ENCODE measurements around the gene ZNF181. TPM values are rescaled to one million over a fixed set of nuclear protein-coding genes. Genes with fewer than 3 reads are reported as not detected.

ZNF181 gene
- total RNA-seq, 1 donor from 2014 or later: 12.9 TPM

DNA sequence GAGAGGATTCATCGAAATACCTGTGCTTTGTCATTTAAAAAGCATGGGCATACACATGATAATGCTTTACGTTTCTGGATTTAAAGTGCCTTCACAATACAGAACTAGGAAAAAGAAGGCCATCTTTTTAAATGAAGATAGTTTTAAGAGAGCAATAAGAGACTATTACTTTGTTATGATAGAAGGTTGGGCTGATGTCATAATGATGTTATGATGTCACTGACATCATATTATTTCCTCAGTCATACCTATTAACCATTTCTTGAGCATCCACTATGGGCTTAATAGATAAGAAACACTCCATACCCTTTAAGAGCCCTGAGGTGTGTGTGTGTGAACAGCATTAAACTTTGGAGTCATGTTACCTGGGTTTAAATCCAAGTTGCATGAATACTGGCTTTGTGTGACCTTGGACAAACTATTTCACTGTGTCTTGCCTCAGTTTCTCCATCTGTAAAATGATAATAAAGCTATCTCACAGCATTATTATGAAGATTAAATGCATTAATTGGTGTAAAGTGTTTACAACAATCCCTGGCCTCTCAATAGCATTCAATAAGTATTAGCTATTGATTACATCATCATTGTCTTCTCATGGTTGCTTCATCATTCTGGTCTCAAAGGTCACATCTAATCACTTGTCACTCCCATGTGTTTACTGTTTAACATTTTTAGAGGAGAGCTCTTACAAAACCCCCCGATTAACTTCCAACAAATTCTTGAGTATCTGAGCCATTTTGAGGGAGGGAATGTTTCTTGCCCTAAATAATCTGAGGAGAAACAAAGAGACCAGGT, 11.1 kb downstream of the ZNF181 start:
- H3K4me1 Mint-ChIP-seq (ENCODE audit: unreplicated experiment): no peaks in the 10 kb centered on the region
- H3K27me3 Mint-ChIP-seq (ENCODE audit: unreplicated experiment): peaks cover 2% of the 10 kb centered on the region
- DNase-seq (ENCODE audit: low spot score): no peak
- no peak overlapping the region for H3K4me3 Mint-ChIP-seq (ENCODE audit: unreplicated experiment)
- peaks cover 52% of the 10 kb centered on the region for H3K36me3 Mint-ChIP-seq (ENCODE audit: low read depth, unreplicated experiment)
- peaks cover 5% of the 10 kb centered on the region for H3K9me3 Mint-ChIP-seq (ENCODE audit: unreplicated experiment)
- H3K27ac Mint-ChIP-seq (ENCODE audit: unreplicated experiment): no peak overlapping the region
- TF ChIP-seq, protein P1, sequence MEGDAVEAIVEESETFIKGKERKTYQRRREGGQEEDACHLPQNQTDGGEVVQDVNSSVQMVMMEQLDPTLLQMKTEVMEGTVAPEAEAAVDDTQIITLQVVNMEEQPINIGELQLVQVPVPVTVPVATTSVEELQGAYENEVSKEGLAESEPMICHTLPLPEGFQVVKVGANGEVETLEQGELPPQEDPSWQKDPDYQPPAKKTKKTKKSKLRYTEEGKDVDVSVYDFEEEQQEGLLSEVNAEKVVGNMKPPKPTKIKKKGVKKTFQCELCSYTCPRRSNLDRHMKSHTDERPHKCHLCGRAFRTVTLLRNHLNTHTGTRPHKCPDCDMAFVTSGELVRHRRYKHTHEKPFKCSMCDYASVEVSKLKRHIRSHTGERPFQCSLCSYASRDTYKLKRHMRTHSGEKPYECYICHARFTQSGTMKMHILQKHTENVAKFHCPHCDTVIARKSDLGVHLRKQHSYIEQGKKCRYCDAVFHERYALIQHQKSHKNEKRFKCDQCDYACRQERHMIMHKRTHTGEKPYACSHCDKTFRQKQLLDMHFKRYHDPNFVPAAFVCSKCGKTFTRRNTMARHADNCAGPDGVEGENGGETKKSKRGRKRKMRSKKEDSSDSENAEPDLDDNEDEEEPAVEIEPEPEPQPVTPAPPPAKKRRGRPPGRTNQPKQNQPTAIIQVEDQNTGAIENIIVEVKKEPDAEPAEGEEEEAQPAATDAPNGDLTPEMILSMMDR (IDR thresholded peaks at IDR 0.05; ENCODE audit: unreplicated experiment): no peak

DNA sequence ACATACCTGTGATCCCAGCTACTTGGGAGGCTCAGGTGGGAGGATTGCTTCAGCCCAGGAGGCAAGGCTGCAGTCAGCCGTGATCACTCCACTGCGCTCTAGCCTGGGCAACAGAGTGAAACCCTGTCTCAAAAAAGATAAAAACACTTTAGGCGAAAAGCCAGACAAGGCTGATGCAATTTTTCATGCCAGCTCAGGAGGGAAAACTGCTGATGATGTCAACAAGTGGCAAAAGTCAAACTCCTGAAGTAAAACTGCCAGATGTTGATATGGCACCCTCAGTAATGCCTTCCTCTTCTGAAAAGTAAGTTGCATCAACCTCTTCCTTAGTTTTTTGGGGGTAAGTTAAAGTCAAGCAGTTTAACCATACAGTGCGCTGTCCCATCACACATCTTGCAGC, 23.4 kb downstream of the ZNF181 start:
- H3K27ac Mint-ChIP-seq (ENCODE audit: unreplicated experiment): no peak overlapping the region
- no peak for DNase-seq (ENCODE audit: low spot score)
- H3K4me1 Mint-ChIP-seq (ENCODE audit: unreplicated experiment): no peaks in the 10 kb centered on the region
- peaks cover 75% of the 10 kb centered on the region for H3K36me3 Mint-ChIP-seq (ENCODE audit: low read depth, unreplicated experiment)
- peaks cover 3% of the 10 kb centered on the region for H3K27me3 Mint-ChIP-seq (ENCODE audit: unreplicated experiment)
- no peak overlapping the region for H3K4me3 Mint-ChIP-seq (ENCODE audit: unreplicated experiment)
- H3K9me3 Mint-ChIP-seq (ENCODE audit: unreplicated experiment): peaks cover 51% of the 10 kb centered on the region
- TF ChIP-seq, protein P1 (IDR thresholded peaks at IDR 0.05; ENCODE audit: unreplicated experiment): no peak

DNA sequence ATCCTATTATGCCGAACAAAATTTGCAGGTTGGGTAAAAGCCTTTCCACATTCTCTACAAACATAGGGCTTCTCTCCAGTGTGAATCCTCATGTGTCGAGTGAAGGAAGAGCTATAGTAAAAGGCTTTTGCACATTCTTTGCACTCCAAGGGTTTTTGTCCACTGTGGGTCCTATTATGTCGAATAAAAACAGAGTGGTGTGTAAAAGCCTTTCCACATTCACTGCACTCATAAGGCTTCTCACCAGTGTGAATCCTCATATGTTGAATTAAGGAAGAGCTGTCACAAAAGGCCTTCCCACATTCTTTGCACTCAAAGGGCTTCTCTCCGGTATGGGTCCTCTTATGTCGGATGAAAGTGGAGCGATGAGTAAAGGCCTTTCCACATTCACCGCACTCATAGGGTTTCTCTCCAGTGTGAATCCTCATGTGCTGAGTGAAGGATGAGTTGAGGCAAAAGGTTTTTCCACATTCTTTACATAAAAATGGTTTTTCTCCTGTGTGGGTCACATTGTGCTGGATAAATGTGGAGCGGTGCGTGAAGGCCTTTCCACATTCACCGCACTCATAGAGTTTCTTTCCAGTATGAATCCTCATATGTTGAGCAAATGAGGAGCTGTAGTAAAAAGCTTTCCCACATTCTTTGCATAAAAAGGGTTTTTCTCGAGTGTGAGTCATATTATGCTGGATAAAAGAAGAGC, 25.3 kb downstream of the ZNF181 start:
- Mint-ChIP-seq H3K4me1 (ENCODE audit: unreplicated experiment) (no peaks in the 10 kb centered on the region), H3K27me3 (ENCODE audit: unreplicated experiment) (no peaks in the 10 kb centered on the region), H3K4me3 (ENCODE audit: unreplicated experiment) (peak overlapping the region; percentile 58), H3K36me3 (ENCODE audit: low read depth, unreplicated experiment) (peaks cover 82% of the 10 kb centered on the region), H3K9me3 (ENCODE audit: unreplicated experiment) (peaks cover 45% of the 10 kb centered on the region), H3K27ac (ENCODE audit: unreplicated experiment) (no peak overlapping the region)
- TF ChIP-seq, protein P1 (IDR thresholded peaks at IDR 0.05; ENCODE audit: unreplicated experiment): no peak
- DNase-seq (ENCODE audit: low spot score): no peak

DNA sequence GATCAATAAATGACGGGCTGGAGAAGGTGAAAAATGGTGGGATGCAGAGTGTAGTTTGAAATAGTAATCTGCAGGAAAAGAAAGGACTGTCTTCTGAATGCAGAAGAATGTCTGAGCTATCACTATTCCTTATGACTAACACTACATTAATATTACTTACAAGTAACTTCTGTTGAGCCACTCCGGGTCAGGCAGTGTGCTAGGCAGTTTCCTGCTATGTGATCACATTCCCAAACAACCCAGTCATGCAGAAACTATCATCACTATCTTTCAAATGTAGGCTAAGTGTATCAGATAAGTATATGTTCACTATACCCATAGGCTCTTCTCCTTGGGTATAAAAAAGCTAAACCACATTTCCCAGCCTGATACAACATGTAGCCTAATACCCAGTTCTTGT, 32.3 kb downstream of the ZNF181 start:
- no peak overlapping the region for H3K27ac Mint-ChIP-seq (ENCODE audit: unreplicated experiment)
- peaks cover 91% of the 10 kb centered on the region for H3K36me3 Mint-ChIP-seq (ENCODE audit: low read depth, unreplicated experiment)
- H3K9me3 Mint-ChIP-seq (ENCODE audit: unreplicated experiment): peaks cover 6% of the 10 kb centered on the region
- DNase-seq (ENCODE audit: low spot score): no peak
- peak overlapping the region; percentile 24 for H3K4me3 Mint-ChIP-seq (ENCODE audit: unreplicated experiment)
- TF ChIP-seq, protein P1 (IDR thresholded peaks at IDR 0.05; ENCODE audit: unreplicated experiment): no peak
- peaks cover 3% of the 10 kb centered on the region for H3K27me3 Mint-ChIP-seq (ENCODE audit: unreplicated experiment)
- H3K4me1 Mint-ChIP-seq (ENCODE audit: unreplicated experiment): no peaks in the 10 kb centered on the region

DNA sequence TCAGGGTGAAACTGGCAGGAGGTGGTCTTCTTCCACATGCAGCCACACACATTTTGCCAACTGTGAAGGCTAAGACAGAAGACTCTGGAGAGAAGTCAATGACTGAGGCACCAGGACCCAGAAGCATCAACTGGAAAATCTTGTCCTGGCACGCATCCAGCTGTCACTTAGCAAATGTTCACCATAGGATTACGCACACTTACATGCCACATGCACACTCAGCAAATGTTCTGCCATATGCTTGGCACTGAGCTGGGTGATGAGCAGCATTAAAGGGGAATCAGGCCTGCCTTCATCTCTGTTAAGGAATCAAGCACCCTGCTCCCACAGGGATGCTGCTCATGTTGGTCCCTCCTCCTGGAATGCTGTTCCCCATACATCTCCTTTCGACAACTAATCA, 33.9 kb downstream of the ZNF181 start:
- H3K27me3 Mint-ChIP-seq (ENCODE audit: unreplicated experiment): peaks cover 3% of the 10 kb centered on the region
- peaks cover 5% of the 10 kb centered on the region for H3K9me3 Mint-ChIP-seq (ENCODE audit: unreplicated experiment)
- H3K4me3 Mint-ChIP-seq (ENCODE audit: unreplicated experiment): peak overlapping the region; percentile 34
- no peak overlapping the region for H3K27ac Mint-ChIP-seq (ENCODE audit: unreplicated experiment)
- TF ChIP-seq, protein P1 (IDR thresholded peaks at IDR 0.05; ENCODE audit: unreplicated experiment): no peak
- peaks cover 81% of the 10 kb centered on the region for H3K36me3 Mint-ChIP-seq (ENCODE audit: low read depth, unreplicated experiment)
- no peak for DNase-seq (ENCODE audit: low spot score)
- H3K4me1 Mint-ChIP-seq (ENCODE audit: unreplicated experiment): peaks cover 8% of the 10 kb centered on the region

All from endothelial cell (in vitro differentiated cells).